Keratinocyte (primary cell): ENCODE results near the gene MMP24.
"Not testable (repeated sequence)": the region's sequence is repeated elsewhere in the genome, so short reads cannot be mapped to it uniquely, and the experiment has no call there.

ENCODE experiments used
- EZH2 ChIP-seq: IDR thresholded peaks from one replicate; pipeline ENCODE4 v1.6.1; 2012; ENCODE audit warnings: inconsistent platforms, mild to moderate bottlenecking, low read length, moderate library complexity
- TF ChIP-seq, protein P1 (sequence below), 3 experiments: IDR thresholded peaks in 1 of 3; conservative IDR thresholded peaks in 1 of 3; optimal IDR thresholded peaks in 1 of 3; 2 replicates in 2 of 3; 3 replicates in 1 of 3; pipeline versions ENCODE3 to v1.5.1; 2011; ENCODE audit warnings: low read length in 3 of 3, mild to moderate bottlenecking in 3 of 3, moderate library complexity in 2 of 3, control low read depth in 1 of 3, inconsistent platforms in 1 of 3; ENCODE audit not compliant: insufficient read depth in 2 of 3; ENCODE audit errors: extremely low read depth in 1 of 3

- not testable (repeated sequence) for TF ChIP-seq EZH2
- TF ChIP-seq, protein P1, sequence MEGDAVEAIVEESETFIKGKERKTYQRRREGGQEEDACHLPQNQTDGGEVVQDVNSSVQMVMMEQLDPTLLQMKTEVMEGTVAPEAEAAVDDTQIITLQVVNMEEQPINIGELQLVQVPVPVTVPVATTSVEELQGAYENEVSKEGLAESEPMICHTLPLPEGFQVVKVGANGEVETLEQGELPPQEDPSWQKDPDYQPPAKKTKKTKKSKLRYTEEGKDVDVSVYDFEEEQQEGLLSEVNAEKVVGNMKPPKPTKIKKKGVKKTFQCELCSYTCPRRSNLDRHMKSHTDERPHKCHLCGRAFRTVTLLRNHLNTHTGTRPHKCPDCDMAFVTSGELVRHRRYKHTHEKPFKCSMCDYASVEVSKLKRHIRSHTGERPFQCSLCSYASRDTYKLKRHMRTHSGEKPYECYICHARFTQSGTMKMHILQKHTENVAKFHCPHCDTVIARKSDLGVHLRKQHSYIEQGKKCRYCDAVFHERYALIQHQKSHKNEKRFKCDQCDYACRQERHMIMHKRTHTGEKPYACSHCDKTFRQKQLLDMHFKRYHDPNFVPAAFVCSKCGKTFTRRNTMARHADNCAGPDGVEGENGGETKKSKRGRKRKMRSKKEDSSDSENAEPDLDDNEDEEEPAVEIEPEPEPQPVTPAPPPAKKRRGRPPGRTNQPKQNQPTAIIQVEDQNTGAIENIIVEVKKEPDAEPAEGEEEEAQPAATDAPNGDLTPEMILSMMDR (optimal IDR thresholded peaks at IDR 0.05 in 1 of 3, IDR thresholded peaks at IDR 0.05 in 1 of 3, conservative IDR thresholded peaks at IDR 0.05 in 1 of 3; ENCODE audit: extremely low read depth in 1 of 3, insufficient read depth in 2 of 3, low read length in 3 of 3) = not testable (repeated sequence)
These were observed 89.1 kb downstream of the MMP24 start for GRCh38 chr20:35315632-35316020.
